ENCODE measurements around the gene GMPS. TPM values are rescaled to one million over a fixed set of nuclear protein-coding genes. Genes with fewer than 3 reads are reported as not detected.

Gene GMPS
- total RNA-seq, 4 donors from 2014 or later: 21.4 to 27.4 (median 27.2) TPM

GRCh38 chr3:155908086-155908485 is 37.6 kb downstream of the GMPS start:
- Histone ChIP-seq H3K9me3 (no peaks in the 10 kb centered on the region), H3K4me1 (peaks cover 0 to 12% (median 10%) of the 10 kb centered on the region in 4 donors), H3K27ac (replicated peaks in 1 of 4) (no peak overlapping the region), H3K36me3 (peaks cover 15 to 68% (median 46%) of the 10 kb centered on the region in 4 donors), H3K27me3 (no peaks in the 10 kb centered on the region), H3K4me3 (no peak overlapping the region)
- no peak for DNase-seq (ENCODE audit: extremely low spot score)
- 64% methylated on average over 4 of the region's 4 CpGs for WGBS
- TF ChIP-seq POLR2AphosphoS5 (IDR thresholded peaks at IDR 0.05): no peak
- intact Hi-C loops (cut with DNase I): no loop called here

GRCh38 chr3:155908605-155909004 is 38.2 kb downstream of the GMPS start:
- no peak overlapping the region for H3K4me3 ChIP-seq
- intact Hi-C loops (cut with DNase I): no loop called here
- TF ChIP-seq CTCF (IDR thresholded peaks at IDR 0.05) (no peak), POLR2AphosphoS5 (IDR thresholded peaks at IDR 0.05) (no peak), POLR2A (IDR thresholded peaks at IDR 0.05; ENCODE audit: low read depth) (no peak), EP300 (IDR thresholded peaks at IDR 0.05) (no peak)
- H3K27ac ChIP-seq (replicated peaks in 1 of 4): no peak overlapping the region
- H3K4me1 ChIP-seq: peaks cover 0 to 16% (median 13%) of the 10 kb centered on the region in 4 donors
- no peak for DNase-seq (ENCODE audit: extremely low spot score)
- H3K9me3 ChIP-seq: no peaks in the 10 kb centered on the region
- no peaks in the 10 kb centered on the region for H3K27me3 ChIP-seq
- peaks cover 15 to 68% (median 46%) of the 10 kb centered on the region in 4 donors for H3K36me3 ChIP-seq

GRCh38 chr3:155912090-155912489 is 41.6 kb downstream of the GMPS start:
- peaks cover 0 to 16% (median 13%) of the 10 kb centered on the region in 4 donors for H3K4me1 ChIP-seq
- intact Hi-C loops (cut with DNase I): no loop called here
- DNase-seq (ENCODE audit: extremely low spot score): no peak
- H3K4me3 ChIP-seq: no peak overlapping the region
- TF ChIP-seq CTCF (IDR thresholded peaks at IDR 0.05) (no peak), POLR2AphosphoS5 (IDR thresholded peaks at IDR 0.05) (no peak), EP300 (IDR thresholded peaks at IDR 0.05) (no peak), POLR2A (IDR thresholded peaks at IDR 0.05; ENCODE audit: low read depth) (no peak)
- H3K9me3 ChIP-seq: no peaks in the 10 kb centered on the region
- H3K36me3 ChIP-seq: peaks cover 31 to 71% (median 51%) of the 10 kb centered on the region in 4 donors
- H3K27ac ChIP-seq (replicated peaks in 1 of 4): peak overlapping the region in 3 of 4 donors; percentile 13 to 47 (median 43)
- H3K27me3 ChIP-seq: no peaks in the 10 kb centered on the region

- no peak for DNase-seq (ENCODE audit: extremely low spot score)
- Histone ChIP-seq H3K4me1 (peaks cover 0 to 16% (median 13%) of the 10 kb centered on the region in 4 donors), H3K27me3 (no peaks in the 10 kb centered on the region), H3K36me3 (peaks cover 36 to 71% (median 53%) of the 10 kb centered on the region in 4 donors), H3K4me3 (no peak overlapping the region), H3K27ac (replicated peaks in 1 of 4) (peak overlapping the region; percentile 32 to 53 (median 45)), H3K9me3 (no peaks in the 10 kb centered on the region)
- intact Hi-C loops (cut with DNase I): no loop called here
- 22% methylated on average over 1 of the region's 1 CpG for WGBS
- TF ChIP-seq CTCF (IDR thresholded peaks at IDR 0.05) (no peak), POLR2AphosphoS5 (IDR thresholded peaks at IDR 0.05) (no peak), POLR2A (IDR thresholded peaks at IDR 0.05; ENCODE audit: low read depth) (no peak), EP300 (IDR thresholded peaks at IDR 0.05) (no peak)
These were observed 42.2 kb downstream of the GMPS start for GRCh38 chr3:155912579-155913190.

- intact Hi-C loops (cut with DNase I): no loop called here
- DNase-seq (ENCODE audit: extremely low spot score): no peak
- 100% methylated on average over 1 of the region's 1 CpG for WGBS
- Histone ChIP-seq H3K4me3 (no peak overlapping the region), H3K4me1 (peaks cover 0 to 15% (median 7%) of the 10 kb centered on the region in 4 donors), H3K27me3 (no peaks in the 10 kb centered on the region), H3K9me3 (no peaks in the 10 kb centered on the region), H3K36me3 (peaks cover 32 to 72% (median 52%) of the 10 kb centered on the region in 4 donors), H3K27ac (replicated peaks in 1 of 4) (no peak overlapping the region)
- TF ChIP-seq POLR2AphosphoS5 (IDR thresholded peaks at IDR 0.05) (no peak), CTCF (IDR thresholded peaks at IDR 0.05) (no peak), POLR2A (IDR thresholded peaks at IDR 0.05; ENCODE audit: low read depth) (no peak), EP300 (IDR thresholded peaks at IDR 0.05) (no peak)
These were observed 47.3 kb downstream of the GMPS start for GRCh38 chr3:155917781-155918180.

All from esophagus muscularis mucosa (tissue), 4 donors.